Measurements from ENCODE around the gene LRRC70. TPM values are rescaled to one million over a fixed set of nuclear protein-coding genes. Genes with fewer than 3 reads are reported as not detected.

LRRC70 gene
- total RNA-seq, 1 experiment from 2014 or later: 0.68 TPM

DNA sequence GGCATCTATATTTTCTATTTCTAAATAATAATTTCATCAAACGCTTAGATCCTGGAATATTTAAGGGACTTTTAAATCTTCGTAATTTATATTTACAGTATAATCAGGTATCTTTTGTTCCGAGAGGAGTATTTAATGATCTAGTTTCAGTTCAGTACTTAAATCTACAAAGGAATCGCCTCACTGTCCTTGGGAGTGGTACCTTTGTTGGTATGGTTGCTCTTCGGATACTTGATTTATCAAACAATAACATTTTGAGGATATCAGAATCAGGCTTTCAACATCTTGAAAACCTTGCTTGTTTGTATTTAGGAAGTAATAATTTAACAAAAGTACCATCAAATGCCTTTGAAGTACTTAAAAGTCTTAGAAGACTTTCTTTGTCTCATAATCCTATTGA lies 1.1 kb downstream of the LRRC70 start:
- TF ChIP-seq, protein P1, sequence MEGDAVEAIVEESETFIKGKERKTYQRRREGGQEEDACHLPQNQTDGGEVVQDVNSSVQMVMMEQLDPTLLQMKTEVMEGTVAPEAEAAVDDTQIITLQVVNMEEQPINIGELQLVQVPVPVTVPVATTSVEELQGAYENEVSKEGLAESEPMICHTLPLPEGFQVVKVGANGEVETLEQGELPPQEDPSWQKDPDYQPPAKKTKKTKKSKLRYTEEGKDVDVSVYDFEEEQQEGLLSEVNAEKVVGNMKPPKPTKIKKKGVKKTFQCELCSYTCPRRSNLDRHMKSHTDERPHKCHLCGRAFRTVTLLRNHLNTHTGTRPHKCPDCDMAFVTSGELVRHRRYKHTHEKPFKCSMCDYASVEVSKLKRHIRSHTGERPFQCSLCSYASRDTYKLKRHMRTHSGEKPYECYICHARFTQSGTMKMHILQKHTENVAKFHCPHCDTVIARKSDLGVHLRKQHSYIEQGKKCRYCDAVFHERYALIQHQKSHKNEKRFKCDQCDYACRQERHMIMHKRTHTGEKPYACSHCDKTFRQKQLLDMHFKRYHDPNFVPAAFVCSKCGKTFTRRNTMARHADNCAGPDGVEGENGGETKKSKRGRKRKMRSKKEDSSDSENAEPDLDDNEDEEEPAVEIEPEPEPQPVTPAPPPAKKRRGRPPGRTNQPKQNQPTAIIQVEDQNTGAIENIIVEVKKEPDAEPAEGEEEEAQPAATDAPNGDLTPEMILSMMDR (IDR thresholded peaks at IDR 0.05; ENCODE audit: insufficient read depth in 1 of 2, low read depth in 1 of 2, low read length in 1 of 2, severe bottlenecking in 1 of 2, unreplicated experiment in 1 of 2): no peak
- intact Hi-C loops (cut with micrococcal nuclease; ENCODE audit: unreplicated experiment): no loop called here
- H3K9me3 Mint-ChIP-seq (ENCODE audit: unreplicated experiment): no peaks in the 10 kb centered on the region
- peaks cover 7% of the 10 kb centered on the region for H3K4me1 Mint-ChIP-seq (ENCODE audit: low read depth, unreplicated experiment)
- no peaks in the 10 kb centered on the region for H3K27me3 ChIP-seq (replicated peaks; ENCODE audit: control insufficient read depth, insufficient read depth, low read length)
- H3K4me1 ChIP-seq: no peaks in the 10 kb centered on the region
- ChIA-PET POLR2A (no interaction called here), CTCF (no interaction called here)
- no TSS peak for BruUV-seq (replicated peaks)
- DNase-seq: no peak
- no peaks in the 10 kb centered on the region for H3K36me3 ChIP-seq (ENCODE audit: control insufficient read depth, insufficient read depth, low read length)
- H3K4me3 ChIP-seq (ENCODE audit: low read depth, low read length): no peak overlapping the region
- H3K27me3 Mint-ChIP-seq (ENCODE audit: insufficient read depth, unreplicated experiment): no peaks in the 10 kb centered on the region
- no peaks in the 10 kb centered on the region for H3K9me3 ChIP-seq
- H3K4me3 Mint-ChIP-seq (ENCODE audit: unreplicated experiment): no peak overlapping the region
- H3K36me3 Mint-ChIP-seq (ENCODE audit: insufficient read depth, unreplicated experiment): peaks cover 12% of the 10 kb centered on the region
- no peak overlapping the region for H3K27ac Mint-ChIP-seq (ENCODE audit: unreplicated experiment)

DNA sequence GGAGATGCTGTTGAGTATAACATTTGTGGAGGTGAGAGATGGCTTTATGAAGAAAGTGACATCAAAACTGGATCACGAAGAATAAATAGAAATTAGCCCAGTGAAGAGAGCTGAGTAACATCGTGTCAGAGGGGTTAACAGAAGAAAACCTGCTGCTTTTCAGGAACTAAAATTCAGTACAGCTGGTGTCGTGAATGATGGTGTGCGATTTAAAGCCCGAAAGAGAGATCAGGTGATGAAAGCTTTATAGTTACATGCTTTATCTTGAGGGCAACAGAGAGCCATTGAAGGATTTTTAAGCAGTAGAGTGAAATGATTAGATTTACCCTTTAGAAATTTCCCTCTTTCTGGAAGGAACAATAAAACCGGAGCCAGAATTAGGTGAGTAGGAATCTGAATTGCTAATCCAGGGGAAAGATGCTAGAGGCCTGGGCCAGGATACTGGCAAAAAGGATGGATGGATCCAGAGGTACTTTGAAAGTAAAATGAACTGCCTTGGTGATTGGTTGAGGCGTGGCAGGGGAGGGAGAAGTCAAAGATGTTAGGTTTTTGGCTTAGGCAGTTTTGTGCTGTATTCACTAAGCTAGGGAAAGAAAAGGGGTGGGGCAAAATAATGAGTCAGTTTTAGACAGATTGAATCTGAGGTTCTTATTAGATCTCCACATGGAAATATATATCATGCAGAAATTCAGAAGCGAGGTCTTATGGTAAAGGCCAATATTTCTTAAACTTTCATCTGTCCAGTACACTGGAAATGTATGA lies 3.4 kb downstream of the LRRC70 start:
- CTCF ChIA-PET: interaction anchor here (1.0 kb wide), 1 partner anchor 13 kb away, joined by 3 read pairs; no protein-coding TSS in a partner anchor
- H3K27ac Mint-ChIP-seq (ENCODE audit: unreplicated experiment): no peak overlapping the region
- intact Hi-C loops (cut with micrococcal nuclease; ENCODE audit: unreplicated experiment): no loop called here
- H3K4me1 Mint-ChIP-seq (ENCODE audit: low read depth, unreplicated experiment): peaks cover 12% of the 10 kb centered on the region
- H3K36me3 ChIP-seq (ENCODE audit: control insufficient read depth, insufficient read depth, low read length): no peaks in the 10 kb centered on the region
- no peaks in the 10 kb centered on the region for H3K9me3 Mint-ChIP-seq (ENCODE audit: unreplicated experiment)
- H3K27me3 ChIP-seq (replicated peaks; ENCODE audit: control insufficient read depth, insufficient read depth, low read length): no peaks in the 10 kb centered on the region
- no peaks in the 10 kb centered on the region; the same call in 1 of the 2 replicates for H3K4me1 ChIP-seq
- no peaks in the 10 kb centered on the region for H3K9me3 ChIP-seq
- H3K4me3 Mint-ChIP-seq (ENCODE audit: unreplicated experiment): no peak overlapping the region
- POLR2A ChIA-PET: no interaction called here
- no peak for DNase-seq
- no TSS peak for BruUV-seq (replicated peaks)
- TF ChIP-seq, protein P1 (IDR thresholded peaks at IDR 0.05; ENCODE audit: insufficient read depth in 1 of 2, low read depth in 1 of 2, low read length in 1 of 2, severe bottlenecking in 1 of 2, unreplicated experiment in 1 of 2): no peak
- peaks cover 21% of the 10 kb centered on the region for H3K36me3 Mint-ChIP-seq (ENCODE audit: insufficient read depth, unreplicated experiment)
- H3K4me3 ChIP-seq (ENCODE audit: low read depth, low read length): no peak overlapping the region
- H3K27me3 Mint-ChIP-seq (ENCODE audit: insufficient read depth, unreplicated experiment): no peaks in the 10 kb centered on the region

DNA sequence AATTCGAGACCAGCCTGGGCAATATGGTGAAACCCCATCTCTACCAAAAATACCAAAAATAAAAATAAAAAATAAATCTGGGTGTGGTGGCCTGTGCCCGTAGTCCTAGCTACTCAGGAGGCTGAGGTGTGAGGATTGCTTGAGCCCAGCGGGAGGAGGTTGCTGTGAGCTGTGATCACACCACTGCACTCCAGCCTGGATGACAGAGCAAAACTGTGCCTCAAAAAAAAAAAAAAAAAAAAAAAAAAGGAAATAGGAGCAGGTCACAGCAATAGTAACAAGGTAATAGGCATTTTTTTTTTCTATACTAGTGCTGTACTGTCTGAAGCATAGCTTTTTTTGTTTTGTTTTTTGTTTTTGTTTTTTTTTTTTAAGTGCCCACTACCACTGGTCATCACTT lies 5.8 kb downstream of the LRRC70 start:
- Mint-ChIP-seq H3K27me3 (ENCODE audit: insufficient read depth, unreplicated experiment) (no peaks in the 10 kb centered on the region), H3K9me3 (ENCODE audit: unreplicated experiment) (no peaks in the 10 kb centered on the region), H3K27ac (ENCODE audit: unreplicated experiment) (no peak overlapping the region), H3K4me3 (ENCODE audit: unreplicated experiment) (no peak overlapping the region), H3K4me1 (ENCODE audit: low read depth, unreplicated experiment) (peaks cover 12% of the 10 kb centered on the region), H3K36me3 (ENCODE audit: insufficient read depth, unreplicated experiment) (peaks cover 41% of the 10 kb centered on the region)
- Histone ChIP-seq H3K9me3 (no peaks in the 10 kb centered on the region), H3K4me3 (ENCODE audit: low read depth, low read length) (no peak overlapping the region), H3K27me3 (replicated peaks; ENCODE audit: control insufficient read depth, insufficient read depth, low read length) (no peaks in the 10 kb centered on the region), H3K4me1 (no peaks in the 10 kb centered on the region; the same call in 1 of the 2 replicates), H3K36me3 (ENCODE audit: control insufficient read depth, insufficient read depth, low read length) (peaks cover 2% of the 10 kb centered on the region; the same call in 1 of the 2 replicates)
- ChIA-PET POLR2A (no interaction called here), CTCF (no interaction called here)
- intact Hi-C loops (cut with micrococcal nuclease; ENCODE audit: unreplicated experiment): no loop called here
- DNase-seq: no peak
- TF ChIP-seq, protein P1 (IDR thresholded peaks at IDR 0.05; ENCODE audit: insufficient read depth in 1 of 2, low read depth in 1 of 2, low read length in 1 of 2, severe bottlenecking in 1 of 2, unreplicated experiment in 1 of 2): no peak
- BruUV-seq (replicated peaks): no TSS peak

Data from Caco-2 (cell line).